ENCODE data around the gene NACAD. TPM values are rescaled to one million over a fixed set of nuclear protein-coding genes. Genes with fewer than 3 reads are reported as not detected.

Gene NACAD
- total RNA-seq, 2 donors from 2014 or later, result 0.78 to 1.6 TPM

DNA sequence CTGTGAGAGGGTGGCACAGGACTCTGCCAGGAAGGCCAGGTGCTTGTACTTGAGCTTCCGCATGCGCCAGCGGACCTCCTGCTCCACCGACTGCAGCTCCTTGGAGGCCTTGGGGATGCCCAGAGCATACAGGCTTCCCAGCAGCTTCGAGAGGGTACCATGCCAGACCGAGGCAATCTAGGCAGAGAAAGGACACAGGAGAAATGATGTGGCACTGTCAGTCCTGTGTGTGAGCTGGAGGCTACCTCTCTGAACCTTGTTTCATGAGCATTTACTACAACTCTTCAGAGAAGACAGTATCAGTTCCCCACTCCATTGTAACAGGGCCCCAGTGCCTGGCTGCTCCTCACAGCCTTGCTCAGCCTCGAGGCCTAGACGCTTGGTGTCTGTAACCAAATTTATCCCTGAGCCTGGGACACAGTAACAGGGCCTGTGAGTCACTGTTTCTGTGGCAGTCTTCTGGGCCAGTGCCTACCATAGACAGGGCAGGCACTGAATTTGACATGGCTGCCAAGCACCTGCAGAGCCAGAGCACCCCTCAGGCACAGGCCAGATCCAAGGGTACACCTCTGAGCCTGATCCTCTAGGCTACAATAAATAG is 16.9 kb upstream of the NACAD start:
- Histone ChIP-seq H3K9me3 (no peaks in the 10 kb centered on the region), H3K27ac (no peak overlapping the region), H3K36me3 (replicated peaks in 1 of 2; ENCODE audit: insufficient read depth in 1 of 2, low read depth in 2 of 2) (peaks cover 20 to 57% of the 10 kb centered on the region in 2 donors), H3K27me3 (no peaks in the 10 kb centered on the region), H3K4me1 (peaks cover 23% of the 10 kb centered on the region), H3K4me3 (no peak overlapping the region)
- no peak for TF ChIP-seq POLR2A (IDR thresholded peaks at IDR 0.05)
- TF ChIP-seq, protein P1, sequence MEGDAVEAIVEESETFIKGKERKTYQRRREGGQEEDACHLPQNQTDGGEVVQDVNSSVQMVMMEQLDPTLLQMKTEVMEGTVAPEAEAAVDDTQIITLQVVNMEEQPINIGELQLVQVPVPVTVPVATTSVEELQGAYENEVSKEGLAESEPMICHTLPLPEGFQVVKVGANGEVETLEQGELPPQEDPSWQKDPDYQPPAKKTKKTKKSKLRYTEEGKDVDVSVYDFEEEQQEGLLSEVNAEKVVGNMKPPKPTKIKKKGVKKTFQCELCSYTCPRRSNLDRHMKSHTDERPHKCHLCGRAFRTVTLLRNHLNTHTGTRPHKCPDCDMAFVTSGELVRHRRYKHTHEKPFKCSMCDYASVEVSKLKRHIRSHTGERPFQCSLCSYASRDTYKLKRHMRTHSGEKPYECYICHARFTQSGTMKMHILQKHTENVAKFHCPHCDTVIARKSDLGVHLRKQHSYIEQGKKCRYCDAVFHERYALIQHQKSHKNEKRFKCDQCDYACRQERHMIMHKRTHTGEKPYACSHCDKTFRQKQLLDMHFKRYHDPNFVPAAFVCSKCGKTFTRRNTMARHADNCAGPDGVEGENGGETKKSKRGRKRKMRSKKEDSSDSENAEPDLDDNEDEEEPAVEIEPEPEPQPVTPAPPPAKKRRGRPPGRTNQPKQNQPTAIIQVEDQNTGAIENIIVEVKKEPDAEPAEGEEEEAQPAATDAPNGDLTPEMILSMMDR (IDR thresholded peaks at IDR 0.05), result no peak
- intact Hi-C loops (cut with DNase I), result loop anchor here (10.0 kb wide), 1 partner anchor 101 kb away; the partner anchor contains the start of gene CCM2
- 86% methylated on average over 8 of the region's 8 CpGs; no CpG with 5 or more reads in 1 of the 2 donors for WGBS, 2 donors
- ATAC-seq (no peak), DNase-seq (no peak)

DNA sequence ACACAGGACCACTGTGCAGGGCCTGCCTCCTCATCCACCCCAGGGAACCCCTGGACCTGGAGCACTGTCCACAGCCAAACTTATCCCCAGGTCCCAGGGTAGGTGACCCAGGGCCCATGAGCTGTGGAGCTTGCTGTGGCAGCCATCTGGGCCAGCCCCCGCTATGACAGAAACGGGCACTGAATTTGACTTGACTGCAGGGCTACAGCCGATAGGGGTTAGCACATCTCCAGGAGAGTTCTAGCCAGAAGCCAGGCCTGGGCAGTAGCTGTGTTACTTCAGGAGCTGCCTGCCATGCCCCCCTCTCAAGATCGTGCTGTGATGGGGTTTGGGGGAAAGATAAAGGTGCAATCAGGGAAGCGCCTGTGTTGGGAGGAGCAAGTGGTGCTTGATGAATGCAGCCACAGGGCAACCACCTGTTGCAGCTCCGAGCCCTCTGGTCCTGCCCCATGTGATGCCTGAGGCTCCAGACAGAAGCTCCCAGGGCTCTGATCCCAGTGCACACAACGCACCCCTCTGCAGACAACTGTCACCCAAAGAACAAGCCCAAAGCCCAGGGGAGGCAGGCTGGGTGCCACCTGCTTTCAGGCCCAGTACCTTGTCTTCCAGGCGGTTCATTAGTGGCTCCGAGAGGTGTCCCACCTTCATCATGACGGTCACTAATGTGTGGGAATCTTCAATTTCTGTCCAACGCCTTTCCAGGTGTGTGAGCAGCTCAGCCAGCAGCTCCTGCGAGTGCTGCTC is 16.2 kb upstream of the NACAD start:
- Histone ChIP-seq H3K4me3 (no peak overlapping the region), H3K27ac (no peak overlapping the region), H3K4me1 (peaks cover 16% of the 10 kb centered on the region), H3K27me3 (no peaks in the 10 kb centered on the region), H3K36me3 (replicated peaks in 1 of 2; ENCODE audit: insufficient read depth in 1 of 2, low read depth in 2 of 2) (peaks cover 24 to 62% of the 10 kb centered on the region in 2 donors), H3K9me3 (no peaks in the 10 kb centered on the region)
- intact Hi-C loops (cut with DNase I), result loop anchor here (10.0 kb wide), 1 partner anchor 100 kb away; the partner anchor contains the start of gene CCM2
- no peak for TF ChIP-seq POLR2A (IDR thresholded peaks at IDR 0.05)
- TF ChIP-seq, protein P1 (IDR thresholded peaks at IDR 0.05), result no peak
- WGBS, 2 donors, result 85 to 90% methylated on average over 4 to 12 of the region's 12 CpGs
- ATAC-seq, result no peak
- DNase-seq, result no peak

DNA sequence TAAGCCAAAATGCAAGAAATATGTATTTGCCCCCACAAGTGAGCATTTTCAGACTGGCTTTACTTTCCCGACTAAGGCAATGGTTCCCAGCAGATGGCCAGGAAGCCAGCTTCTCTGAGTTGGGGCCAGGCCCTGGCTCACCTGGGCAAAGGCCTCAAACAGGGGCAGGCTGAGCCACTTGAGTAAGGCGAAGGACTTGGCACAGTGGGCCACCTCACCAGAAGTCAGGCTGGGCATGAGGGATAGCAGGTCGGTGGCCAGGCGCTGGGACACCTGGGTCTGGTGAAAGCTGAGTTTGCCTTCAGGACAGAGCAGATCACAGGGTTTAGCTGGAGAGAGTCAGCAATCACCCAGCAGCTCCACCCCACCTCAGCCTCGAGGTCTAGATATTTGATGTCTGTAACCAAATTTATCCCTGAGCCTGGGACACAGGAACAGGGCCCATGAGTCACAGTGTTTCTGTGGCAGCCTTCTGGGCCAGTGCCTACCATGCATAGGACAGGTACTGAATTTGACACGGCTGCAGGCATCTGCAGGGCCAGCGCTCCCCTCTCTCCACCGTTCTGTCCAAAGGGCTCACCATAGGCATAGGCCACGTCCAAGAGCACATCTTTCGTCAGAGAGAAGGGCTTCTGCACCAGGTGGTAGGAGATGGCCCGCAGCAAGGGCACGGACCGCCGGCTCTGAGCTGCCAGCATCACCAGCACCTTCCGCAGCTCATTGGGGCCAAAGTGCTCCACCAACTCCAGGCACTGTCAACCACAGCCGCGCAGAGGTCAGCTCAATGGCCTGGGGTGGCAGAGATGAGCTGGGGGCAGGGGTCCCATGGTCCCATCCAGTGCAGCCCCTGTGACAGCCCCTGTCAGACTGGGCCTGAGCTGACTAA is 15.4 kb upstream of the NACAD start:
- TF ChIP-seq, protein P1 (IDR thresholded peaks at IDR 0.05), result no peak
- no peak for TF ChIP-seq POLR2A (IDR thresholded peaks at IDR 0.05)
- intact Hi-C loops (cut with DNase I), result loop anchor here (10.0 kb wide), 1 partner anchor 99 kb away; the partner anchor contains the start of gene CCM2
- DNase-seq (no peak), ATAC-seq (no peak)
- Histone ChIP-seq H3K36me3 (replicated peaks in 1 of 2; ENCODE audit: insufficient read depth in 1 of 2, low read depth in 2 of 2) (peaks cover 24 to 65% of the 10 kb centered on the region in 2 donors), H3K27ac (no peak overlapping the region), H3K4me3 (no peak overlapping the region), H3K9me3 (no peaks in the 10 kb centered on the region), H3K4me1 (peaks cover 14% of the 10 kb centered on the region), H3K27me3 (no peaks in the 10 kb centered on the region)
- WGBS, 2 donors, result 90 to 93% methylated on average over 2 to 17 of the region's 17 CpGs

DNA sequence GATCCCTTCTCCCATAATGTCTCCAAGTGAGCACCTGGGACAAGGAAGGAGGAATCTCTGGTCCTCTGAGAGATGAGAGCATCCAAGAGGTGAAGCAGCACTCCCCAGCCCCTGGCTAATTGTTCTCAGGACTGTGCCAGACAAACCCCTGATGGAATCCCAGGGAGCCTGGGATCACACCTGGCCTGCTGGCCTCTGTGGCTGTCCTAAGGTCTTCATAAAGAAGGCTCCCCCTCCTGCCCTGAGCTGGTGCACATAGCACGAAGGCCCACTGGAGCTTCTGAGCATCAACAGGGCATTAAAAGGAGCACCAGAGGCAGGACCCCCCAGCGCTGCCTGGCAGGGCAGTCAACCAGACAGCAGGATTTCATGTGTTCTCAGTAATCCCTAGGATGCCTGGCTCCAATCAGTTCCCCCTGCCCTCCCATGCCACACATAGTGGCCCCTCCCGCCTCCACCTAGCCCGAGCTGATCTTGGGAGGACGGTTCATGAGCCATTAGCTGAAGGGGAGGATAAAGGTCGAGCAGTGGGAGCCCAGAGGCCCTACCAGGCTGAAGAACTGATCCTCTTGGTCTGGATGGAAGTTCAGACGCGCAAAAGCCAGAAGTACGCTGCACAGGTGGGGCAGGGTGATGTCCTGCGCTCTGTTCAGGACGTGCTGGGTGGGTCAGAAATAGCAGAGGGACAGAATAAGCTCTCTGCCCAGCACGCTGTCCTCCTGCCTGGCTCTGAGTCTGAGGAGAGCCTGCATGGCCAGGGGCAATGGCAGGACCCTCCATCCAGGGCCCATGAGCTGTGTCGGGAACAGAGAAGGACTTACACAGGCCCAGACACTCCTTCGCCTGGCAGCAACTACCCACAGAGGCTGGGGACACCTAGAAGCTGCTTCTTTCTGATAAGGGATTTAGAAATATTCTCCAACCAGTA is 14.3 kb upstream of the NACAD start:
- intact Hi-C loops (cut with DNase I), result loop anchor here (10.0 kb wide), 1 partner anchor 98 kb away; the partner anchor contains the start of gene CCM2
- H3K4me1 ChIP-seq, result peaks cover 2% of the 10 kb centered on the region

More for the DNA sequence above, 14.3 kb upstream of the NACAD start:
- Histone ChIP-seq H3K27ac (no peak overlapping the region), H3K9me3 (no peaks in the 10 kb centered on the region), H3K36me3 (replicated peaks in 1 of 2; ENCODE audit: insufficient read depth in 1 of 2, low read depth in 2 of 2) (peaks cover 24 to 56% of the 10 kb centered on the region in 2 donors), H3K27me3 (no peaks in the 10 kb centered on the region), H3K4me3 (no peak overlapping the region)
- DNase-seq, result no peak
- 84 to 88% methylated on average over 11 to 13 of the region's 14 CpGs for WGBS, 2 donors
- no peak for ATAC-seq
- TF ChIP-seq, protein P1 (IDR thresholded peaks at IDR 0.05), result no peak
- no peak for TF ChIP-seq POLR2A (IDR thresholded peaks at IDR 0.05)
